HCT116 (cell line): ENCODE data around the gene CD247. TPM values are rescaled to one million over a fixed set of nuclear protein-coding genes. Genes with fewer than 3 reads are reported as not detected.

ENCODE experiments used
- ATAC-seq: fragments of 200-7000 bp; cut with Tn5 transposase; 2 replicates; pipeline ENCODE4 v1.9.1; 2020; ENCODE audit warnings: mild to moderate bottlenecking, moderate library complexity
- BruUV-seq: library from RNA; stranded (reverse); fragments of 400-500 nt; replicated peaks from 2 replicates; lab custom pipeline; 2021; lab: Mats Ljungman, UMichigan
- CTCF ChIA-PET: fragments of 300-600 bp; sonication (Branson Sonifier 250); formaldehyde crosslinking; loops from one replicate; lab custom pipeline; 2021; ENCODE audit warnings: antibody characterized with exemption; lab: Charles Lee
- POLR2A ChIA-PET: fragments of 300-600, 350-600 bp; sonication (Branson Sonifier 250); formaldehyde crosslinking; loops from one replicate; lab custom pipeline; 2021; ENCODE audit warnings: antibody characterized with exemption; lab: Charles Lee
- RAD21 ChIA-PET, 2 experiments: fragments of 300-600 bp; sonication (Branson Sonifier 250); formaldehyde crosslinking; loops; one replicate each; lab custom pipeline; 2023; ENCODE audit warnings: low total read pairs in 2 of 2; ENCODE audit not compliant: uncharacterized antibody in 2 of 2, unreplicated experiment in 2 of 2, low non-redundant PET in 1 of 2; lab: Charles Lee
- DNase-seq: peaks from one replicate; pipeline ENCODE4 v3.0.0-alpha.2; 2010; ENCODE audit warnings: low read depth, low spot score
- H2AFZ ChIP-seq: fragments of 200-600 bp; shearing (Covaris generic), sonication (generic); 2 replicates; pipeline ENCODE4 v1.6.1; 2017; ENCODE audit warnings: low read depth, mixed run types, mixed read lengths, antibody characterized with exemption, low read length; ENCODE audit not compliant: poor library complexity, severe bottlenecking
- H3K27ac ChIP-seq: 2 replicates; pipeline ENCODE4 v1.5.1; 2012; ENCODE audit warnings: low read depth, low read length
- H3K27me3 ChIP-seq: fragments of 200-600 bp; sonication (generic); 2 replicates; pipeline ENCODE4 v1.6.1; 2016; ENCODE audit warnings: mixed run types, low read length, mixed read lengths; ENCODE audit not compliant: insufficient read depth
- H3K36me3 ChIP-seq, 2 experiments: fragments of 200-500 bp in 1 of 2; fragments of 200-600 bp in 1 of 2; sonication (Bioruptor generic) in 1 of 2; sonication (generic) in 1 of 2; 2 replicates each; pipeline versions ENCODE4 v1.5.1 to v1.6.1; 2014 to 2016; ENCODE audit warnings: low read length in 2 of 2, inconsistent platforms in 1 of 2, mixed read lengths in 1 of 2, mixed run types in 1 of 2; ENCODE audit not compliant: insufficient read depth in 2 of 2, control insufficient read depth in 1 of 2
- H3K4me1 ChIP-seq, 2 experiments: fragments of 200-600 bp in 1 of 2; sonication (generic) in 1 of 2; 2 replicates each; pipeline versions ENCODE4 v1.5.1 to v1.6.1; 2012 to 2017; ENCODE audit warnings: low read length in 2 of 2, inconsistent platforms in 1 of 2, mild to moderate bottlenecking in 1 of 2, mixed read lengths in 1 of 2, mixed run types in 1 of 2, moderate library complexity in 1 of 2; ENCODE audit not compliant: insufficient read depth in 2 of 2, control insufficient read depth in 1 of 2
- H3K4me2 ChIP-seq: fragments of 200-600 bp; sonication (generic); 2 replicates; pipeline ENCODE4 v1.6.1; 2017; ENCODE audit warnings: mixed run types, low read length, mixed read lengths
- H3K4me3 ChIP-seq, 2 experiments: fragments of 200-600 bp in 1 of 2; sonication (generic) in 1 of 2; replicated peaks in 1 of 2; 2 replicates each; pipeline ENCODE4 v1.5.1; 2011 to 2016; ENCODE audit warnings: low read length in 2 of 2, control low read depth in 1 of 2, low read depth in 1 of 2, mild to moderate bottlenecking in 1 of 2, mixed read lengths in 1 of 2, mixed run types in 1 of 2
- H3K79me2 ChIP-seq: fragments of 200-600 bp; sonication (generic); 2 replicates; pipeline ENCODE4 v1.6.1; 2017; ENCODE audit warnings: mild to moderate bottlenecking, mixed run types, low read length, moderate library complexity, mixed read lengths; ENCODE audit not compliant: insufficient read depth
- H3K9ac ChIP-seq: fragments of 200-600 bp; sonication (generic); 2 replicates; pipeline ENCODE4 v1.6.1; 2016; ENCODE audit warnings: low read length, mixed read lengths
- H3K9me2 ChIP-seq: fragments of 200-600 bp; sonication (generic), shearing (Covaris generic); 2 replicates; pipeline ENCODE4 v1.6.1; 2017; ENCODE audit warnings: mixed run types, mild to moderate bottlenecking, moderate library complexity; ENCODE audit not compliant: insufficient read depth
- H3K9me3 ChIP-seq, 2 experiments: fragments of 200-500 bp in 1 of 2; fragments of 200-600 bp in 1 of 2; sonication (Bioruptor generic) in 1 of 2; sonication (generic) in 1 of 2; 2 replicates each; pipeline ENCODE4 v1.6.1; 2014 to 2017; ENCODE audit warnings: low read length in 2 of 2, mixed read lengths in 2 of 2, inconsistent platforms in 1 of 2, low read depth in 1 of 2, mild to moderate bottlenecking in 1 of 2, mixed run types in 1 of 2, moderate library complexity in 1 of 2; ENCODE audit not compliant: control insufficient read depth in 1 of 2, insufficient read depth in 1 of 2
- H4K20me1 ChIP-seq: fragments of 200-600 bp; sonication (generic), shearing (Covaris generic); 2 replicates; pipeline ENCODE4 v1.6.1; 2017; ENCODE audit warnings: mixed run types, mild to moderate bottlenecking, moderate library complexity; ENCODE audit not compliant: insufficient read depth
- CBX3 ChIP-seq: IDR thresholded peaks from 2 replicates; pipeline ENCODE4 v1.6.1; 2012; ENCODE audit warnings: low read depth
- CEBPB ChIP-seq: IDR thresholded peaks from 2 replicates; pipeline ENCODE4 v1.6.1; 2012; ENCODE audit warnings: low read depth
- EGR1 ChIP-seq: IDR thresholded peaks from 2 replicates; pipeline ENCODE4 v1.6.1; 2012; ENCODE audit warnings: low read depth
- FOSL1 ChIP-seq: IDR thresholded peaks from 2 replicates; pipeline ENCODE4 v1.6.1; 2012; ENCODE audit warnings: low read depth
- JUND ChIP-seq: IDR thresholded peaks from 2 replicates; pipeline ENCODE4 v1.6.1; 2012
- POLR2AphosphoS5 ChIP-seq: IDR thresholded peaks from 2 replicates; pipeline ENCODE4 v1.6.1; 2011; ENCODE audit warnings: mild to moderate bottlenecking, low read depth, low read length, moderate library complexity
- SIN3A ChIP-seq: IDR thresholded peaks from 2 replicates; pipeline ENCODE4 v1.6.1; 2012; ENCODE audit warnings: low read depth
- SP1 ChIP-seq: IDR thresholded peaks from 2 replicates; pipeline ENCODE4 v1.6.1; 2012; ENCODE audit warnings: low read depth
- TCF7L2 ChIP-seq: IDR thresholded peaks from 2 replicates; pipeline ENCODE4 v1.7.0; 2011; ENCODE audit warnings: borderline replicate concordance, inconsistent platforms; ENCODE audit not compliant: insufficient read depth, insufficient read length; ENCODE audit errors: extremely low read depth
- ZFX ChIP-seq: fragments of 450-650 bp; IDR thresholded peaks from 2 replicates; pipeline ENCODE4 v1.6.1; 2017
- intact Hi-C: fragments of 100-400 bp; cut with micrococcal nuclease; formaldehyde crosslinking; loops from 2 replicates; pipeline ENCODE4 v1.10.0; 2022
- total RNA-seq: library from RNA; stranded (reverse); gene quantifications from one replicate; pipeline ENCODE4 v1.2.1, GENCODE V29; 2021; ENCODE audit not compliant: unreplicated experiment
- TF ChIP-seq, protein P1 (sequence below): IDR thresholded peaks from 2 replicates; pipeline ENCODE4 v1.6.1; 2012; ENCODE audit warnings: low read depth
- TF ChIP-seq, protein P2 (sequence below), 3 experiments: fragments of 200-600 bp in 1 of 3; sonication (generic) in 1 of 3; IDR thresholded peaks in 2 of 3; conservative IDR thresholded peaks in 1 of 3; 2 replicates each; pipeline ENCODE4 v1.5.1; 2012 to 2017; ENCODE audit warnings: low read depth in 2 of 3, low read length in 2 of 3, antibody characterized with exemption in 1 of 3, borderline replicate concordance in 1 of 3, control low read depth in 1 of 3, mild to moderate bottlenecking in 1 of 3, mixed read lengths in 1 of 3, mixed run types in 1 of 3, moderate library complexity in 1 of 3; ENCODE audit not compliant: insufficient read depth in 1 of 3

CD247 gene
- total RNA-seq, 1 experiment from 2014 or later: 0.57 TPM

- intact Hi-C loops: no loop called here
- Histone ChIP-seq H3K9me2 (no peaks in the 10 kb centered on the region), H3K27me3 (no peaks in the 10 kb centered on the region), H4K20me1 (no peaks in the 10 kb centered on the region), H3K9ac (no peak overlapping the region), H2AFZ (no peak overlapping the region), H3K36me3 (peaks cover 7 to 11% of the 10 kb centered on the region in 2 experiments; a peak in 3 of 4 replicates), H3K4me2 (no peak overlapping the region), H3K4me1 (peaks cover 0 to 6% of the 10 kb centered on the region in 2 experiments; a peak in 1 of 4 replicates), H3K79me2 (no peaks in the 10 kb centered on the region), H3K4me3 (no peak overlapping the region), H3K27ac (no peak overlapping the region), H3K9me3 (no peaks in the 10 kb centered on the region)
- no TSS peak for BruUV-seq
- CTCF ChIA-PET: no interaction called here
- RAD21 ChIA-PET: no interaction called here
- no peak for TF ChIP-seq CEBPB
- no peak for TF ChIP-seq JUND
- no peak for TF ChIP-seq FOSL1
- TF ChIP-seq SIN3A: no peak
- TF ChIP-seq CBX3: no peak
- TF ChIP-seq ZFX: no peak
- TF ChIP-seq EGR1: no peak
- no peak for TF ChIP-seq TCF7L2
- TF ChIP-seq POLR2AphosphoS5: no peak
- DNase-seq: no peak
- POLR2A ChIA-PET: no interaction called here
- ATAC-seq: no peak
These were observed 101.8 kb downstream of the CD247 start for GRCh38 chr1:167416506-167416905.

DNA sequence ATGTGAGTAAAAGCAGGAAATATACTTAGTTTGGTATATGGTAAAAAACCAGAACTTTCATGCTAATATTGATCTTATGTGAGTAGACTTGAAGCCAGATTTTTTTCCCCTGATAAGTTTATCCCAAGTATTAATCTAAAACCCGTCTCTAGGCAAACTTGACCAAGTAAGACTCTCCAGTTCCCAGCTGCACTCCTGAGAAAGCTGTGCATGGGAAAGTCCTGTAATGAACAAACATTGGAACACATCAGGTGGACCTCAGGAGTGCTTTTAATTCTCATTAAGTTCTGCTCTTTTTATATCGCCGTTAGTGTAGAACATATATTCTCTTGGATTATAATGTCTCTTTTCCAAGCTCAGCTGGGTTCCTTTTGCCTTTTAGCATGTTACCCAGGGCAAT, 105.0 kb downstream of the CD247 start:
- peaks cover 7 to 11% of the 10 kb centered on the region in 2 experiments; a peak in 3 of 4 replicates for H3K36me3 ChIP-seq
- no peaks in the 10 kb centered on the region for H4K20me1 ChIP-seq
- DNase-seq: no peak
- no peak overlapping the region for H3K4me2 ChIP-seq
- ChIA-PET POLR2A (no interaction called here), RAD21 (no interaction called here), CTCF (interaction anchor here (0.7 kb wide), 1 partner anchor 147 kb away, joined by 4 read pairs; no protein-coding TSS in a partner anchor)
- H3K9me2 ChIP-seq: no peaks in the 10 kb centered on the region
- no peak overlapping the region for H3K9ac ChIP-seq
- H3K79me2 ChIP-seq: no peaks in the 10 kb centered on the region
- H3K4me1 ChIP-seq: no peaks in the 10 kb centered on the region
- no peak overlapping the region for H3K4me3 ChIP-seq
- TF ChIP-seq, protein P1, sequence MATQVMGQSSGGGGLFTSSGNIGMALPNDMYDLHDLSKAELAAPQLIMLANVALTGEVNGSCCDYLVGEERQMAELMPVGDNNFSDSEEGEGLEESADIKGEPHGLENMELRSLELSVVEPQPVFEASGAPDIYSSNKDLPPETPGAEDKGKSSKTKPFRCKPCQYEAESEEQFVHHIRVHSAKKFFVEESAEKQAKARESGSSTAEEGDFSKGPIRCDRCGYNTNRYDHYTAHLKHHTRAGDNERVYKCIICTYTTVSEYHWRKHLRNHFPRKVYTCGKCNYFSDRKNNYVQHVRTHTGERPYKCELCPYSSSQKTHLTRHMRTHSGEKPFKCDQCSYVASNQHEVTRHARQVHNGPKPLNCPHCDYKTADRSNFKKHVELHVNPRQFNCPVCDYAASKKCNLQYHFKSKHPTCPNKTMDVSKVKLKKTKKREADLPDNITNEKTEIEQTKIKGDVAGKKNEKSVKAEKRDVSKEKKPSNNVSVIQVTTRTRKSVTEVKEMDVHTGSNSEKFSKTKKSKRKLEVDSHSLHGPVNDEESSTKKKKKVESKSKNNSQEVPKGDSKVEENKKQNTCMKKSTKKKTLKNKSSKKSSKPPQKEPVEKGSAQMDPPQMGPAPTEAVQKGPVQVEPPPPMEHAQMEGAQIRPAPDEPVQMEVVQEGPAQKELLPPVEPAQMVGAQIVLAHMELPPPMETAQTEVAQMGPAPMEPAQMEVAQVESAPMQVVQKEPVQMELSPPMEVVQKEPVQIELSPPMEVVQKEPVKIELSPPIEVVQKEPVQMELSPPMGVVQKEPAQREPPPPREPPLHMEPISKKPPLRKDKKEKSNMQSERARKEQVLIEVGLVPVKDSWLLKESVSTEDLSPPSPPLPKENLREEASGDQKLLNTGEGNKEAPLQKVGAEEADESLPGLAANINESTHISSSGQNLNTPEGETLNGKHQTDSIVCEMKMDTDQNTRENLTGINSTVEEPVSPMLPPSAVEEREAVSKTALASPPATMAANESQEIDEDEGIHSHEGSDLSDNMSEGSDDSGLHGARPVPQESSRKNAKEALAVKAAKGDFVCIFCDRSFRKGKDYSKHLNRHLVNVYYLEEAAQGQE: no peak
- TF ChIP-seq, protein P2, sequence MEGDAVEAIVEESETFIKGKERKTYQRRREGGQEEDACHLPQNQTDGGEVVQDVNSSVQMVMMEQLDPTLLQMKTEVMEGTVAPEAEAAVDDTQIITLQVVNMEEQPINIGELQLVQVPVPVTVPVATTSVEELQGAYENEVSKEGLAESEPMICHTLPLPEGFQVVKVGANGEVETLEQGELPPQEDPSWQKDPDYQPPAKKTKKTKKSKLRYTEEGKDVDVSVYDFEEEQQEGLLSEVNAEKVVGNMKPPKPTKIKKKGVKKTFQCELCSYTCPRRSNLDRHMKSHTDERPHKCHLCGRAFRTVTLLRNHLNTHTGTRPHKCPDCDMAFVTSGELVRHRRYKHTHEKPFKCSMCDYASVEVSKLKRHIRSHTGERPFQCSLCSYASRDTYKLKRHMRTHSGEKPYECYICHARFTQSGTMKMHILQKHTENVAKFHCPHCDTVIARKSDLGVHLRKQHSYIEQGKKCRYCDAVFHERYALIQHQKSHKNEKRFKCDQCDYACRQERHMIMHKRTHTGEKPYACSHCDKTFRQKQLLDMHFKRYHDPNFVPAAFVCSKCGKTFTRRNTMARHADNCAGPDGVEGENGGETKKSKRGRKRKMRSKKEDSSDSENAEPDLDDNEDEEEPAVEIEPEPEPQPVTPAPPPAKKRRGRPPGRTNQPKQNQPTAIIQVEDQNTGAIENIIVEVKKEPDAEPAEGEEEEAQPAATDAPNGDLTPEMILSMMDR (IDR thresholded peaks at IDR 0.05 in 2 of 3, conservative IDR thresholded peaks at IDR 0.05 in 1 of 3; ENCODE audit: borderline replicate concordance in 1 of 3, insufficient read depth in 1 of 3, low read depth in 2 of 3, low read length in 2 of 3): no peak
- TF ChIP-seq SP1: no peak
- TF ChIP-seq, all 23 proteins: peak for 0
- intact Hi-C loops: no loop called here
- BruUV-seq: no TSS peak
- Histone ChIP-seq H3K9me3 (no peaks in the 10 kb centered on the region), H2AFZ (no peak overlapping the region), H3K27me3 (no peaks in the 10 kb centered on the region), H3K27ac (no peak overlapping the region)
- no peak for ATAC-seq
